ENCODE data around the gene HSPB7.
"Not testable (repeated sequence)": the region's sequence is repeated elsewhere in the genome, so short reads cannot be mapped to it uniquely, and the experiment has no call there.

Gene HSPB7

GRCh38 chr1:16057314-16057915 lies 39.6 kb upstream of the HSPB7 start:
- H3K27ac ChIP-seq (ENCODE audit: extremely low read depth, low read depth, low read length); H3K4me1 ChIP-seq (ENCODE audit: control insufficient read depth, insufficient read depth, low read length); POLR2A ChIA-PET; H3K9me3 ChIP-seq (ENCODE audit: control insufficient read depth, insufficient read depth, low read depth, low read length); H3K36me3 ChIP-seq (ENCODE audit: control insufficient read depth in 2 of 2, insufficient read depth in 1 of 2, low read length in 2 of 2); H3K4me3 ChIP-seq (ENCODE audit: low read depth, low read length): not testable (repeated sequence)
- TF ChIP-seq BCL11B (tag by site-specific recombination; IDR thresholded peaks at IDR 0.05; ENCODE audit: low read depth): 0 out of 2 replicates have a peak, but pooled peaks have one; percentile 22
- CTCF ChIA-PET: interaction anchor here (0.6 to 1.7 kb wide), 4 partner anchors 20 to 396 kb away, joined by 3 to 6 read pairs (median 4); no protein-coding TSS in a partner anchor

- CTCF ChIA-PET: interaction anchor here (0.6 to 5.3 kb wide), 5 partner anchors 29 to 395 kb away, joined by 3 to 47 read pairs (median 4); no protein-coding TSS in a partner anchor
Measured at GRCh38 chr1:16056521-16056912, 38.7 kb upstream of the HSPB7 start.

GRCh38 chr1:16055613-16056520 lies 38.0 kb upstream of the HSPB7 start:
- no peaks in the 10 kb centered on the region for H3K36me3 ChIP-seq (ENCODE audit: control insufficient read depth in 2 of 2, insufficient read depth in 1 of 2, low read length in 2 of 2)
- no peak overlapping the region for H3K4me3 ChIP-seq (ENCODE audit: low read depth, low read length)
- ChIA-PET POLR2A (interaction anchor here (0.6 kb wide), 1 partner anchor 80 kb away, joined by 3 read pairs; no protein-coding TSS in a partner anchor), CTCF (interaction anchor here (0.6 to 5.3 kb wide), 9 partner anchors 9 to 308 kb away, joined by 3 to 47 read pairs (median 5); partner anchors contain the start of gene FAM131C)
- H3K27ac ChIP-seq (ENCODE audit: extremely low read depth, low read depth, low read length): no peak overlapping the region
- no peaks in the 10 kb centered on the region for H3K4me1 ChIP-seq (ENCODE audit: control insufficient read depth, insufficient read depth, low read length)
- H3K9me3 ChIP-seq (ENCODE audit: control insufficient read depth, insufficient read depth, low read depth, low read length): no peaks in the 10 kb centered on the region
- TF ChIP-seq SCRT2 (tag by site-specific recombination; IDR thresholded peaks at IDR 0.05) (no peak), ZNF266 (tag by site-specific recombination; IDR thresholded peaks at IDR 0.05; ENCODE audit: low read depth) (no peak), ZFP37 (tag by site-specific recombination; IDR thresholded peaks at IDR 0.05) (peak; percentile 32; the same call in 1 of the 2 replicates), ZSCAN30 (tag by site-specific recombination; IDR thresholded peaks at IDR 0.05) (peak; percentile 82), KLF16 (tag by site-specific recombination; IDR thresholded peaks at IDR 0.05) (peak; percentile 49; the same call in 1 of the 2 replicates), KLF1 (tag by site-specific recombination; IDR thresholded peaks at IDR 0.05) (peak; percentile 49), ZEB2 (tag by site-specific recombination; IDR thresholded peaks at IDR 0.05) (peak; percentile 70), ZFHX2 (tag by site-specific recombination; conservative IDR thresholded peaks at IDR 0.05) (peak; percentile 86), EGR2 (tag by site-specific recombination; IDR thresholded peaks at IDR 0.05; ENCODE audit: low read depth) (peak; percentile 84), ZNF610 (tag by site-specific recombination; IDR thresholded peaks at IDR 0.05; ENCODE audit: borderline replicate concordance) (no peak), KLF8 (tag by site-specific recombination; IDR thresholded peaks at IDR 0.05) (peak; percentile 84; the same call in 1 of the 2 replicates), KLF9 (tag by site-specific recombination; IDR thresholded peaks at IDR 0.05; ENCODE audit: low read depth) (peak; percentile 90), SP2 (tag by site-specific recombination; IDR thresholded peaks at IDR 0.05) (peak; percentile 35; the same call in 1 of the 2 replicates), PRDM6 (tag by site-specific recombination; IDR thresholded peaks at IDR 0.05) (no peak), ZNF354C (tag by site-specific recombination; IDR thresholded peaks at IDR 0.05; ENCODE audit: borderline replicate concordance, low read depth) (no peak), KLF17 (tag by site-specific recombination; IDR thresholded peaks at IDR 0.05) (peak; percentile 62), ZNF600 (tag by site-specific recombination; IDR thresholded peaks at IDR 0.05) (peak; percentile 69), ZNF701 (tag by site-specific recombination; IDR thresholded peaks at IDR 0.05) (no peak)
- TF ChIP-seq, protein P1, sequence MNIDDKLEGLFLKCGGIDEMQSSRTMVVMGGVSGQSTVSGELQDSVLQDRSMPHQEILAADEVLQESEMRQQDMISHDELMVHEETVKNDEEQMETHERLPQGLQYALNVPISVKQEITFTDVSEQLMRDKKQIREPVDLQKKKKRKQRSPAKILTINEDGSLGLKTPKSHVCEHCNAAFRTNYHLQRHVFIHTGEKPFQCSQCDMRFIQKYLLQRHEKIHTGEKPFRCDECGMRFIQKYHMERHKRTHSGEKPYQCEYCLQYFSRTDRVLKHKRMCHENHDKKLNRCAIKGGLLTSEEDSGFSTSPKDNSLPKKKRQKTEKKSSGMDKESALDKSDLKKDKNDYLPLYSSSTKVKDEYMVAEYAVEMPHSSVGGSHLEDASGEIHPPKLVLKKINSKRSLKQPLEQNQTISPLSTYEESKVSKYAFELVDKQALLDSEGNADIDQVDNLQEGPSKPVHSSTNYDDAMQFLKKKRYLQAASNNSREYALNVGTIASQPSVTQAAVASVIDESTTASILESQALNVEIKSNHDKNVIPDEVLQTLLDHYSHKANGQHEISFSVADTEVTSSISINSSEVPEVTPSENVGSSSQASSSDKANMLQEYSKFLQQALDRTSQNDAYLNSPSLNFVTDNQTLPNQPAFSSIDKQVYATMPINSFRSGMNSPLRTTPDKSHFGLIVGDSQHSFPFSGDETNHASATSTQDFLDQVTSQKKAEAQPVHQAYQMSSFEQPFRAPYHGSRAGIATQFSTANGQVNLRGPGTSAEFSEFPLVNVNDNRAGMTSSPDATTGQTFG (tag by site-specific recombination; IDR thresholded peaks at IDR 0.05; ENCODE audit: borderline replicate concordance): no peak
- TF ChIP-seq, protein P2, sequence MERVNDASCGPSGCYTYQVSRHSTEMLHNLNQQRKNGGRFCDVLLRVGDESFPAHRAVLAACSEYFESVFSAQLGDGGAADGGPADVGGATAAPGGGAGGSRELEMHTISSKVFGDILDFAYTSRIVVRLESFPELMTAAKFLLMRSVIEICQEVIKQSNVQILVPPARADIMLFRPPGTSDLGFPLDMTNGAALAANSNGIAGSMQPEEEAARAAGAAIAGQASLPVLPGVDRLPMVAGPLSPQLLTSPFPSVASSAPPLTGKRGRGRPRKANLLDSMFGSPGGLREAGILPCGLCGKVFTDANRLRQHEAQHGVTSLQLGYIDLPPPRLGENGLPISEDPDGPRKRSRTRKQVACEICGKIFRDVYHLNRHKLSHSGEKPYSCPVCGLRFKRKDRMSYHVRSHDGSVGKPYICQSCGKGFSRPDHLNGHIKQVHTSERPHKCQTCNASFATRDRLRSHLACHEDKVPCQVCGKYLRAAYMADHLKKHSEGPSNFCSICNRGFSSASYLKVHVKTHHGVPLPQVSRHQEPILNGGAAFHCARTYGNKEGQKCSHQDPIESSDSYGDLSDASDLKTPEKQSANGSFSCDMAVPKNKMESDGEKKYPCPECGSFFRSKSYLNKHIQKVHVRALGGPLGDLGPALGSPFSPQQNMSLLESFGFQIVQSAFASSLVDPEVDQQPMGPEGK (tag by site-specific recombination; IDR thresholded peaks at IDR 0.05): peak; percentile 66

More at GRCh38 chr1:16056521-16056912, 38.7 kb upstream of the HSPB7 start:
- H3K9me3 ChIP-seq (ENCODE audit: control insufficient read depth, insufficient read depth, low read depth, low read length); POLR2A ChIA-PET; H3K36me3 ChIP-seq (ENCODE audit: control insufficient read depth in 2 of 2, insufficient read depth in 1 of 2, low read length in 2 of 2); H3K4me1 ChIP-seq (ENCODE audit: control insufficient read depth, insufficient read depth, low read length); H3K27ac ChIP-seq (ENCODE audit: extremely low read depth, low read depth, low read length); H3K4me3 ChIP-seq (ENCODE audit: low read depth, low read length): not testable (repeated sequence)

Measured in HEK293 (cell line).